DMS 273 (cell line): ENCODE data around the gene SCD5.

Experiments used
- DNase-seq: peaks from one replicate; lab custom pipeline; 2025; ENCODE audit not compliant: unreplicated experiment; lab: John Stamatoyannopoulos, UW

SCD5 gene

DNA sequence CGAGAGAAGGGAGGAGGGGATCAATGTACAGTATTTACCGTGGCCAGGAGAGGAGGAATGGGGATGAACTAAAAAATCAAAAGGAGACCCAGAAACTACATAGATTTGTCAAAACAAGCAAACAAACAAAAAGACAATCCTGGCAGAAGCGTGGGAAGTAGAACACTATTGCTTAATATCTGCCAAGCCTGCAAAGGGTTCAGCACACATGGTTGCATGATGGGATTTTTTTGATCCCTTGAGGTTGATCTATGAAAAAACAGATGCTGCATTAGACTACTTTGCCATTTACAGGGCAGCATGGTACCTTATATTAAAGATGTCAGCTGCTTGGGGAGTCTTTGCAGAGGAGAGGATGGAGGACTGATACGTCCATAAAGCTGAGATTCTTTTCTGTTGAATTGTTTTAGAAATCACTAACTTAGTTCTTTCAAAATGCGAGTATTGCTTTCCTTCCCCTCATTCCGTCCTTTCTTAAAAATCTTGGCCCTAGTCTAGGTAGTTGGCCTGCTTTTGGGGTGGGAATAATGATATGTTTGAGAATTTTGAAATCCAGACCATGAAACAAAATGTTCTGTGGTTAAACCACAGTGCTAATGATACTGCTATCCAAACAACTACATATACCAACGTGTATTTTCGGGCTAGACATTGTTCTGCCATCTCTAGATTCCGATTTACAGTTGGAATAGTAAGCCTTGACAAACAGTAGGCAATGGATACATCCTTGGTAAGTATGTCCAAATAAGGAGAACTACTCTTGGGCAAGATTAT lies 197.2 kb downstream of the SCD5 start:
- DNase-seq, result no peak

DNA sequence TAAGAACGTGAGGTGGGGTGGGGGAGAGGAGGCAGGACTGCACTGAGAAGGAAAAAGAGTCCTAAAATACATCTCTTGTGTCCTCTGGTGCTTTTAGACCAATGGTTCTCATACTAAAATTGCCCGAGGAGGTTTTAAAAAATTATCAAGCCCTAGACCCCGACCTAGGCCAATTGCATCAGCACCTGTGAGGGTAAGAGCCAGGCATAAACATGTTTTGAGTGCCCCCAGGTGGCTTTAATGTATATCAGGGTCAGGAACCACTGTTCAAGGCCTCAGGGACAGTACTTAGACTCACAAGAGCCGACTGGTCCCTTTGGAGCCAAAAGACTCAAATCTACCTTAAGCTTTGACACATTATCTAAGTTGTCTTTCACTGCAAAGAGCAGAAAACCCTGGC lies 199.3 kb downstream of the SCD5 start:
- peak; percentile 37 for DNase-seq

DNA sequence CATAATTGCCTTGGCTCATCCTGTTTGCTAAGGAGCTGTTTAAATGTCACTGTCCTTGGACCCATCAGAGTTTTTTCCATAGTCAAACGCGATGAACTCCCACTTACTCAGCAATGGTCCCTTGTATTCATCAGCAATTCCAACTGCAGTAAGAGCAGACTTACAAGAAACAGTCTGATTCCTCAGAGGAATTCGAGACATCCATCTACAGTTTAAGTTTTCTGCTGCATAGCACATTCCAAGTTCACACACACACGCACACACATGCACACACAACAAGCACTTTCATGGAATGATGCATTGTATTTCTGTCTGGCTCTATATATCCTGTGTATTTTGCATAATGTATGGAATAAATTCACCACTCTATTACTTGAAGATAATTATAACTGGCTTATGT lies 204.1 kb downstream of the SCD5 start:
- DNase-seq, result no peak

DNA sequence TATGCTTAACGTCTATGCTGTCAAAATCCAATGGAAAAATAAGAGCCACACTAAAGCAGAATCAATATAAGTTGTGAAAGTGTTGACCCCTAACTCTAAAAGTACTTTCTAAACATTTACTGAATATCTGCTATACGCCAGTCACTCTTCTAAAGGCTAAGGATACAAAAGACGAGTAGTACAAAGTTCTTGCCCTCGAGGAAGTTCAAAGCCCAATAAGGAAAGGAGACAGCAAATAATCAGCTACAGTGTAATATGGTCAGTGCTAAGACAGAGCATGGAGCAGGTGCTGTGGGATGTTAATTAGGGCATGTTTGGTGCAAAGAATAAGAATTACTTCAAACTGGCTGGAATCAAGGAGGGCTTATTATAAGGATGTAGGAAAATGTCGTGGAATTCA lies 205.2 kb downstream of the SCD5 start:
- no peak for DNase-seq

DNA sequence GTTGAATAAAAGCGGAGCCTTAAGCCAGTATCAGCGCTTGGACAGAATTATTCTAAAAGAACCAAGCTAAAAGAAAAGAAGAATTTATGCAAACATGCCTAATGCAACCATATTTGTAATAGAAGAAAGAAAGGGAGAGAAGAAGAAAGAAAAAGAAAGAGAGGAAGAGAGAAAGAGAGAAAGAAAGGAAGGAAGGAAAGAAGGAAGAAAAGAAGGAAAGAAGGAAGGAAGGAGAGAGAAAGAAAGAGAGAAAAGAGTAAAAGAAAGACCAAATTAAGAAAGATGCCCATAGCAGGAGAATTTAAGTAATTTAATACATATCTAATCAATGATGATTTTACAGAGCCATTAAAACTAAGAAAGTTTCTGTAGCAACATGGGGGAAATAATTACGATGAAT lies 206.0 kb downstream of the SCD5 start:
- no peak for DNase-seq

- no peak for DNase-seq
Measured at GRCh38 chr4:82591592-82591991, 207.0 kb downstream of the SCD5 start.

- no peak for DNase-seq
Measured at GRCh38 chr4:82589756-82590155, 208.8 kb downstream of the SCD5 start.

- DNase-seq, result no peak
Measured at GRCh38 chr4:82588771-82589270, 209.8 kb downstream of the SCD5 start.

DNA sequence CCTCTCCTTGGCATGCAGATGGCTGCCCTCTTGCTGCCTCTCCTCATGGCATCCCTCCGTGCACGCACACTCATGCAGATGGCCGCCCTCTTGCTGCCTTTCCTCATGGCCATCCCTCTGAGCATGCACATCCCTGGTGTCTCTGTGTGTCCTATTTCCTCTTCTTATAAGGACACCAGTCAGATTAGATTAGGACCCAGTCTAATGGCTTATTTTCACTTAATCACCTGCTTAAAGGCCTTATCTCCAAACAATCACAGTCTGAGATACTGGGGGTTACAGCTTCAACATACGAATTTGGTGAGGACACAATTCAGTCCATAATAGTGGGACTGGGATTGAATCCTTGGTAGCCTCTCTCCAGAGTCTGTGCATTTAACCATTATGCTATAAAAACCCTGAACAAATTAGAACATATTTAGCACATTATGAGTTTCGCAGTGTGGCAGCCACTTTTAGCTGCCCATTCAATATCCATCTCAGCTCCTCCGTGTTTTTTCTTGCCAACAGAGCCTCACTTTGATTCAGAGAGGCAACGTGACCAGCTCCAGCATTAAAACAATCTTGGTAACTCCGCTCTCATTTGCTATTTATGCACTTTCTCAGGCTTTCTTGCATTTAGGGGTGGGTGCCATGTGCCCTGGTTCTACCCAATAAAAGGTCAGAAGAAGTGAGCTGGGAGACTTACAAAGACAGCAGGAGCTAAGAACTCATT lies 210.6 kb downstream of the SCD5 start:
- DNase-seq, result no peak

GRCh38 chr4:82585690-82586435 lies 212.7 kb downstream of the SCD5 start:
- DNase-seq, result peak; percentile 14

DNA sequence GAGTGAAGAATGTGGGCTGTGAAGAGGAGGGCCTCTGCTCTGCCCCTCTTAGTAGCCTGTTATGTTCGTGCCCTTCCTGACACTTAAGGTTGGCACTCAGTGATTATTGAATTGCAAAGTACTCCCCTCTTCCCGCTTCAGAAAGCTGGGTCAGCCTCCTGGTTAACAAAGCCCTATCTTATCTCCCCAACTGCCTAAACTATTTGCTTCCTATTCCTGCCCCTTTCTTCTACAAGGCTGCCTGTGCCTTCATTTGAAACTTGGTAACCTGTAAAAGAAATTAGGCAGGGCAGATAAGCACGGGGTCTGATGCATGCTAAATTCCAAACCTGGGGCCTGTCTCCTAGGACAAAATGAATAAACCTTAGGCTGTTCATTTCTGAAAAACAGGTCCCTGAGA lies 213.7 kb downstream of the SCD5 start:
- DNase-seq, result no peak

DNA sequence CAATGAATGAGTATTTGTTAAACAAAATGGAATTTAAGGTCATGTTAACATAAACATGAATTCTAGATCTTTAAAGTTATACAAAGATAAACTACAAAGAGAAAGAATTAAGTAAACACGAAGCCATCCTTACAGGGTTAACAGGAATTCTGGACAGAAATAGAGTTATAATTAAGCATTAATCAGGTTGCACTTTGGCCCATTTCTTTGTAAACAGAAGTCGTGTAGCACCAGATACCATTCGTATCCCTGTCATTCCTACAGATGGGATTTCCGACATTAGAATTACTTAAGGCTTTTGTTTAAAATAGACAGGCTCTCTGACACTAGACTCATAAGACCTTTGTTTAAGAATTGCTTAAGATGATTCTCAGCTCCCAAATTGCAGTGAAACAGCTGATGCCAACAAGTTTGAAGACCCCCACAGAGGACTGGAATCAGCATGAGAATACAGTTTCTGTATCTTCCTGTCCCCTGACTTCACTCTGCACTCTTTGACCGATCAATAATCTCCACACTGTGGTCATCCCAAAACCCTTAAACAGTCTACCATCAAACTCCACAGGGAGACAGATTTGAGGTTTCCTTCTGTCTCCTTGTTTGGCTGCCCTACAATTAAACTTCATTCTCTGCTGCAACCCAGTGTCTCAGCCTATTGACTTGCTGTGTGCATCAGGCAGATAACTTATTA lies 214.6 kb downstream of the SCD5 start:
- DNase-seq, result no peak

DNA sequence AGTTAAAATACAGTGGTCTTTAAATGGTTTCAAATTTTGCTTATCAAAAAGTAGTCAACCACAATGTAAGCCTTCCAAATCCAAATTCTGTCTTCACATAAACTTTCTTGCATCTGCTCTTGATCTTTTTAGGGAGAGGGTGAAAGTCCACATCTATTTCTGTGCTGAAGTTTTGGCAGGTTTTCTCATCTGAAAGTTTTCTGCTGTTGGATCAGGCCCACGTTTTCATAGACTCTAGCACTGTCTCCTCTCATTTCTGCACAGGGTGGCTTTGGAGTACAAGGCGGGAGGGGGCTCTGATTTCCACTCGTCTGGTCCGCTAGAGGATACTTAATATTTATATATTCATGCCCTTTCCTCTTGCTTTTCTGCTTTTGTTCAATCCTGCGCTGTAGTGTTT lies 218.7 kb downstream of the SCD5 start:
- no peak for DNase-seq
